Activated naive CD8-positive, alpha-beta T cell (primary cell): ENCODE measurements around the gene SNX10.

Source experiments
- H3K27ac Mint-ChIP-seq: one replicate; pipeline ENCODE4 v1.8.0; 2021; ENCODE audit warnings: mixed read lengths
- H3K27me3 Mint-ChIP-seq: one replicate; pipeline ENCODE4 v1.8.0; 2021; ENCODE audit warnings: mixed read lengths
- H3K36me3 Mint-ChIP-seq: one replicate; pipeline ENCODE4 v1.8.0; 2021; ENCODE audit warnings: mixed read lengths
- H3K4me1 Mint-ChIP-seq: one replicate; pipeline ENCODE4 v1.8.0; 2021; ENCODE audit warnings: low read depth, mixed read lengths
- H3K4me3 Mint-ChIP-seq: one replicate; pipeline ENCODE4 v1.8.0; 2021; ENCODE audit warnings: mild to moderate bottlenecking, mixed read lengths
- H3K9me3 Mint-ChIP-seq: one replicate; pipeline ENCODE4 v1.8.0; 2021; ENCODE audit warnings: low read depth, mixed read lengths

SNX10 gene

GRCh38 chr7:26311798-26312197 is 20.1 kb downstream of the SNX10 start:
- Mint-ChIP-seq H3K27me3 (no peaks in the 10 kb centered on the region), H3K27ac (no peak overlapping the region), H3K4me3 (no peak overlapping the region), H3K36me3 (peaks cover 9% of the 10 kb centered on the region), H3K4me1 (peaks cover 3% of the 10 kb centered on the region), H3K9me3 (no peaks in the 10 kb centered on the region)

DNA sequence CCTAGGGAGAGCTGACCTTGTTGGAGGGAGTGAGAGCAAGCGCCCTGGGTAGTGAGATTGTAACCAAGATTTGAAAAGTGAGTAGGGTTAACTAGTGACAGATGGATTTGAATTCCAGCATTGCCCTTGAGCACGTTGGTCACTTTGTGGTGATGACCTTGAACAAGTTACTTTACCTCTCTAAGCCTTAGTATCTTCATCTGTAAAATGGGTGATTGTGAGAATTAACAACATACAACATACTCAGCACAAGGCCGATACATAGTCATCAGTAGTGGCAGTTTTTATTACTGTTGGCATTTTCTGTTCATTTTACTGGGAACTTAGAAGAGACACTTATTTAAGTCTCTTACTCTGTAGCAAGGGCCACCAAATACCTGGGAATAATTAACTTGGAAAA is 25.5 kb downstream of the SNX10 start:
- Mint-ChIP-seq H3K36me3 (peaks cover 2% of the 10 kb centered on the region), H3K27me3 (no peaks in the 10 kb centered on the region), H3K4me3 (no peak overlapping the region), H3K4me1 (peaks cover 1% of the 10 kb centered on the region), H3K27ac (no peak overlapping the region), H3K9me3 (no peaks in the 10 kb centered on the region)

DNA sequence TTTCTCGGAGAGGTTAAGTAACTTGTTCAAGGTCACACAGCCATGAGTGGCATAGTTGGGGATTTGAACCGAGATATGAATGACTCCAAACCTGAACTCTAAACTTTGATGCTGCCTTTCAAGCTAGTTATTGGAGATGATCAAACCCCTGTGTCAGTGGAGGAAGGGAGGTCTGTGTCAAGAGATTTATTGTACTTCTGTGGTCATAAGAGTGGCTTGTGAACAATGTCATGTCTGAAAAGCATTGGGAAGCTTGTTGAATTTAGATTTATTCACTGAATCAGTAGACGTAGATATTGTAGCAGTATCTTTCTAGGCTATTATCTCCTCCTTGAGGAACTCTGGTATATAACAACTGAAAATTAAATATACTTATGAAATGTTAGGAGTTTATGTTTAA is 27.3 kb downstream of the SNX10 start:
- H3K9me3 Mint-ChIP-seq = no peaks in the 10 kb centered on the region
- peaks cover 2% of the 10 kb centered on the region for H3K36me3 Mint-ChIP-seq
- H3K4me1 Mint-ChIP-seq = peaks cover 1% of the 10 kb centered on the region
- no peak overlapping the region for H3K4me3 Mint-ChIP-seq
- H3K27me3 Mint-ChIP-seq = no peaks in the 10 kb centered on the region
- no peak overlapping the region for H3K27ac Mint-ChIP-seq

DNA sequence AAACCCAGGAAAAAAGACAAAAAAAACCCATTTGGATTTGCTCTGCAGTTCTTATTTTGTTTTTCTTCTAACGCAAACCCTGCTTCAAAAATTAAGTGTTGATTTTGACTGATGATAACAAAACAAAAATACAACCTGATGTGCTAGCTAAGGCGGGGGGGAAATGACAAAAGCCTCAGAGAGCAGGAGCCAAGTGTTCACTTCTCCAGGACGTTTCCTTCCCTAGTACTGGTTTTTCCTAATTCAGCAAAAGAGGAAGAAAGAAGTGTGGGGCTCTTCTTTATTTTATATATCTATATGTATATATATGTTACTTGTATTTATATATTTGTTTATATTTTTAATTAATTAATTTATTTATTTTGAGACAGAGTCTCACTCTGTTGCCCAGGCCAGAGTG is 28.0 kb downstream of the SNX10 start:
- Mint-ChIP-seq H3K4me1 (no peaks in the 10 kb centered on the region), H3K36me3 (peaks cover 2% of the 10 kb centered on the region), H3K27me3 (no peaks in the 10 kb centered on the region), H3K9me3 (no peaks in the 10 kb centered on the region), H3K27ac (no peak overlapping the region), H3K4me3 (no peak overlapping the region)

DNA sequence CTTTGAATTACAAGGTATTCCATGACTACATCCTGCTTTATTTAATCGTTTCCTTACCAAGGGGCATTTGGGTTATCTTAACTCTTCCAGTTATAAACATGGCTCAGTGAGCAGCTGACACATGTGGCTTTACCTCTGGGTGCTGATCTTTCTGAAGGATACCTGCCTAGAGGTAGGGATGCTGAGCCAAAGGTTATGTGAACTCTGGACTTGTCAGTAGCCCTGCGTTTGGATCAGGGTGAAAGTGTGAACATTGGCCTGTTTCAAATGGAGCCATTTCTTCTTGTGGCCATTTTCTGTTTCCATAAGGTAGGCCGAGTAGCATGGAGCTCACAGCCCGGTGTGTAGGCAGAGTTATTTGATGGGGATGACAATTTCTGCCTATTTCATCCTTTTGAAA is 29.2 kb downstream of the SNX10 start:
- Mint-ChIP-seq H3K4me1 (no peaks in the 10 kb centered on the region), H3K9me3 (no peaks in the 10 kb centered on the region), H3K27me3 (no peaks in the 10 kb centered on the region), H3K36me3 (peaks cover 2% of the 10 kb centered on the region), H3K27ac (no peak overlapping the region), H3K4me3 (no peak overlapping the region)

GRCh38 chr7:26321435-26321834 is 29.8 kb downstream of the SNX10 start:
- no peak overlapping the region for H3K27ac Mint-ChIP-seq
- H3K4me3 Mint-ChIP-seq = no peak overlapping the region
- H3K9me3 Mint-ChIP-seq = no peaks in the 10 kb centered on the region
- no peaks in the 10 kb centered on the region for H3K27me3 Mint-ChIP-seq
- peaks cover 2% of the 10 kb centered on the region for H3K36me3 Mint-ChIP-seq
- H3K4me1 Mint-ChIP-seq = no peaks in the 10 kb centered on the region

DNA sequence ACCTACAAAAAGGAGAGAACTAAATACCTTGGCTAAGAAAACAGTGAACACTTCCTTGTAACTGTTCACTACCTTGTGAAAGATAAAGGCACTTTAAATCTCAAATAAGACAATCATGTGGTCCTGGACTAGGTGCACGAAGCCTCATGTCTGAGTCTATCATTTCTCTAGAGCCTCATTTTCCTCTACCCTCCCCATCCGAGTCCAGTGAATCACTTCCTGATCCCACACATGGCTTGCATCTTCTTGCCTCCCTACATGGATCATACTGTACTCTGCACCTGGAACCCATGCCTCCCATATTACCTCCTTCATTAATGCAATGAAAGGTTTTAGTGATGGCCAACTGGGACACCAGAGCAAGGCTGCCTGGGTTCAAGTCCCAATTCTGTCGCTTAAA is 34.5 kb downstream of the SNX10 start:
- H3K27me3 Mint-ChIP-seq = no peaks in the 10 kb centered on the region
- peaks cover 2% of the 10 kb centered on the region for H3K4me1 Mint-ChIP-seq
- H3K27ac Mint-ChIP-seq = no peak overlapping the region
- peaks cover 10% of the 10 kb centered on the region for H3K36me3 Mint-ChIP-seq
- no peaks in the 10 kb centered on the region for H3K9me3 Mint-ChIP-seq
- H3K4me3 Mint-ChIP-seq = no peak overlapping the region

DNA sequence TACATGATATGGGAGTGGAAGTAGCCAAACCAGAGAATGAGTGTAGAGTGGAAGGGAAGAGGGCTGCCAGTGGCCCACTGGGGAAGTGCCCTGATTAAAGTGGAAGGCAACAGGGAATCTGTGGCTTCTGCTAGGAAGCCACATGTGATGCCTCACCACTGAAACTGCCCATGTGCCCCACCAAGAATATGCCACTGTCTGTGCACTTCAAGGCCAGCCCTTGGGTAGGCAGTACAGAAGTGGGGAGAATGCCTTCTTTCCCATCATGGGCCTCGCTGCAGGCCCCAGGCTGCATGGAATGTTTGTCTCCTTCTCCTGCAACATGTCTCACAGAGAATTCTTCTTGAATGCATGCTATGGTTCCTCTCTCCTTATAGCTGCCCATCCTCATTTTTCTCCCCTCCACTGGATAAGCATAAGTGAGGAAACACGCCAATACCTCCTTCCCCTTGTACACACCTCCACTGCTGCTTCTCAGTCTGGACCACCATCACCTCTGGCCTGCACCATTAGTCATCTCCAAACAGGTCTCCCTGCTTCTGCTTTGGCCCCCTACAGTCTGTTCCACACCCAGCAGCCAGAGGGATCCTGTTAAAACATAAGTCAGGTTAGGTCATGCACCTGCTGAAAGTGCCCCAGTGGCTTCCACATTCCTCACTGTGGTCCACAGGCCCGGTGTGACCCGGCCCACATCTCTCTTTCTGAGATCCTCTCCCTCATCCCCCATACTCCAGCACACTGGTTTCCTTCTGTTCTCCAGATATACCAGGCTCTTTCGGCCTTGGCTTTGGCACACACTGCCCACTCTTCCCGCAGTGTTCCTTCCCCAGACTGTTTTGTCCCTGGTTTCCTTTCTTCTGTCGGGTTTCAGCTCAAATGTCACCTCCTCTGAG is 37.1 kb downstream of the SNX10 start:
- H3K36me3 Mint-ChIP-seq = peaks cover 13% of the 10 kb centered on the region
- no peaks in the 10 kb centered on the region for H3K9me3 Mint-ChIP-seq
- H3K4me3 Mint-ChIP-seq = no peak overlapping the region
- no peak overlapping the region for H3K27ac Mint-ChIP-seq
- peaks cover 14% of the 10 kb centered on the region for H3K4me1 Mint-ChIP-seq
- no peaks in the 10 kb centered on the region for H3K27me3 Mint-ChIP-seq

DNA sequence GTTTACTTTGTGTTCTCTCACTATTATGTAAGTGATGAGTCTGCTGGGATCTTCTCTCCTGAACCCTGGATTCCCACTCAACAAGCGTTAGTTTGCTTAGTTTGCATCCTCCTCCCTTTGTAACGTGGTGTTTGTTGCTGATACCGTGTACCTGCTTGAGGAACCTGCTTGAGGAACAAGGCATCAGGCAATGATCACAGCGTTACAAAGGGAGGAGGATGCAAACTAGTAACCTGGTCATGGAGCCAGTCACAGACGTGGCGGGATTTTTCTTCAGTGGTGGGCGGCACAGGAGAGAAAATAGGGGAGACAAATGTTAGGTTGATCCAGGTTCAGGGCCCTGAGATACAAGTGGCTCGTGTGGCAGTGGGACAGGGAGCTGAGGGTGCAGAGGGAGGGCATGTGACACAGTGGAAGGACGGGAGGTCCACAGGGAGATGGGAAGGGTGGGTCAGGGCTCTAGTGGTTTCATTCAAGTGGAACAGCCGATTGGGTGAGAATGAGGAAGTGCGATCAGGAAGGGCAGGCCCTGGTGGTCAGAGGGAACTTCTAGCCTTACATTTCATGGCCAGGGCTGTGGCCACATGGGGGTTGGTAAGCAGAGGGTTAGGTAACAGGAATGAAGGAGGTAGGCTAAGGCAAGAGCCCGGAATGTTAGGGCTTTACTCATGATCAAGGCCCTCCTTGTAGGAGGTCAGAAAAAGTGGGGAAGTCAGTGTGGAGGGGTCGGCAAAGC is 38.0 kb downstream of the SNX10 start:
- peaks cover 23% of the 10 kb centered on the region for H3K4me1 Mint-ChIP-seq
- H3K36me3 Mint-ChIP-seq = peaks cover 16% of the 10 kb centered on the region
- no peak overlapping the region for H3K4me3 Mint-ChIP-seq
- no peak overlapping the region for H3K27ac Mint-ChIP-seq
- no peaks in the 10 kb centered on the region for H3K9me3 Mint-ChIP-seq
- no peaks in the 10 kb centered on the region for H3K27me3 Mint-ChIP-seq

- peaks cover 31% of the 10 kb centered on the region for H3K4me1 Mint-ChIP-seq
Observed at GRCh38 chr7:26331113-26331512, 39.5 kb downstream of the SNX10 start.

GRCh38 chr7:26331789-26332188 is 40.1 kb downstream of the SNX10 start:
- Mint-ChIP-seq H3K4me1 (peaks cover 33% of the 10 kb centered on the region), H3K9me3 (no peaks in the 10 kb centered on the region), H3K36me3 (peaks cover 18% of the 10 kb centered on the region), H3K27ac (no peak overlapping the region), H3K4me3 (no peak overlapping the region), H3K27me3 (no peaks in the 10 kb centered on the region)

More at GRCh38 chr7:26331113-26331512, 39.5 kb downstream of the SNX10 start:
- no peaks in the 10 kb centered on the region for H3K9me3 Mint-ChIP-seq
- no peak overlapping the region for H3K27ac Mint-ChIP-seq
- H3K4me3 Mint-ChIP-seq = no peak overlapping the region
- peaks cover 16% of the 10 kb centered on the region for H3K36me3 Mint-ChIP-seq
- H3K27me3 Mint-ChIP-seq = no peaks in the 10 kb centered on the region

DNA sequence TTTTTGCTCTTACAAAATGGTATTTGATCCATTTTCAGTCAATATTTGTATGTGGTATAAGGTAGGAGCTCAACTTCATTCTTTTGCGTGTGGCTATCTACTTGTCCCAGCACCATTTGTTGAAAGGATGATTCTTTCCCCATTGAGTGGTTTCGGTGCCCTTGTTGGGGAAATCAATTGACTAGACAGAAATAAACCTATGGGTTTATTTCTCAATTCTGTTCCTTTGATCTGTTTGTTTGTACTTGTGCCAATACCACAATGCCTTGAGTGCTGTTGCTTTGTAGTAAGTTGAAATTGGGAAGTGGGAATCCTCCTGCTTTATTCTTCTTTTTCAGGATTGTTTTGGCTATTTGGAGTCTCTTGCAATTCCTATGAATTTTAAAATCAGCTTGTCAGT is 41.0 kb downstream of the SNX10 start:
- Mint-ChIP-seq H3K4me1 (peaks cover 35% of the 10 kb centered on the region), H3K4me3 (no peak overlapping the region), H3K9me3 (no peaks in the 10 kb centered on the region), H3K27me3 (no peaks in the 10 kb centered on the region), H3K36me3 (peaks cover 18% of the 10 kb centered on the region), H3K27ac (no peak overlapping the region)

GRCh38 chr7:26334166-26334859 is 42.7 kb downstream of the SNX10 start:
- H3K27ac Mint-ChIP-seq = peak overlapping the region; percentile 7
- no peaks in the 10 kb centered on the region for H3K27me3 Mint-ChIP-seq
- no peaks in the 10 kb centered on the region for H3K9me3 Mint-ChIP-seq
- H3K4me1 Mint-ChIP-seq = peaks cover 33% of the 10 kb centered on the region
- H3K36me3 Mint-ChIP-seq = peaks cover 15% of the 10 kb centered on the region
- H3K4me3 Mint-ChIP-seq = no peak overlapping the region

DNA sequence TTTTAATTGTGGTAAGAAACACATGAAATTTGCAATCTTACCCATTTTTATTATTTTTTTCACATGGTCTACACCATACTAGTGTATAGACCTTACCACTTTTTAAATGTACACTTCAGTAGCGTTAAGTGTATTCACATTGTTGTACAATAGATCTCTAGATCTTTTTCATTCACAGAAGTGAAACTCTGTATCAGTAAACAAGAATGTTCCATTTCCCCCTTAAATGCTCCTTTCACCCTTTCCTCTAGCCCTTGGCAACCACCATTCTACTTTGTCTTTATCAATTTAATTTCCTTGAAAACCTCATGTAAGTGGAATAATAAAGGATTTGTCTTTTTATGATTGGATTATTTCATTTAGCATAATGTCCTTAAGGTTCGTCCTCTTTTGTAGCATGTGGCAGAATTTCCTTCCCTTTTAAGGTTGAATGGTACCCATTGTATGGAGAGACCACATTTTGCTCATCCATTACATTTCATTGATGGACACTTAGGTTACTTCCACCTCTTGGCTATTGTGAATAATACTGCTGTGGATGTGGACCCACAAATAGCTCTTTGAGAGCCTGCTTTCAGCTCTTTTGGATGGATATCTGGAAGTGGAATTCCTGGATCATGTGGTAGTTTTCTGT is 45.7 kb downstream of the SNX10 start:
- no peak overlapping the region for H3K27ac Mint-ChIP-seq
- H3K4me1 Mint-ChIP-seq = peaks cover 32% of the 10 kb centered on the region
- no peaks in the 10 kb centered on the region for H3K27me3 Mint-ChIP-seq

More for the DNA sequence above, 45.7 kb downstream of the SNX10 start:
- Mint-ChIP-seq H3K36me3 (peaks cover 5% of the 10 kb centered on the region), H3K9me3 (no peaks in the 10 kb centered on the region), H3K4me3 (no peak overlapping the region)
